ENCODE measurements around the gene PRKD1. TPM values are rescaled to one million over a fixed set of nuclear protein-coding genes. Genes with fewer than 3 reads are reported as not detected.

Gene PRKD1
- total RNA-seq, 1 experiment from 2014 or later: 1.2 TPM

DNA sequence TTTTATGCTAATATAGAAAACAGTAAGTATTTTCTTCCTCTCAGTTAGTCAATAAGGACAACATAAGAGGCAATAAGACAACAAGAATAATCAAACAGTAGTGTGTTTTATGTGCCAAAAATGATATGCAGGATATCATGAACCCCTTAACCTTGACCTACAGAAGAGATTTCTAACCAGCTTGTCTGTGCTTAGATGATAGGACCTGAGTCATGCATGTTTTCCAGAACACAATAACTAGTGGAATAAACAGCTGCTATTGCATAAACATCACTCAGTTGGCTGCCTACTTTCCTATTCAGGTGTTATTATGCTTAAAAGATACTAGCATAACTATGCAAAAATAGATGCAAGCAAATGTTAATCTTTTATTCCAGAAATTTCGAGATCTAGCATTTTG, 282.5 kb downstream of the PRKD1 start:
- ATAC-seq (no peak), DNase-seq (no peak)
- intact Hi-C loops (cut with micrococcal nuclease): no loop called here
- CTCF ChIA-PET: no interaction called here
- H3K79me2 ChIP-seq (ENCODE audit: low read length): no peaks in the 10 kb centered on the region
- no peak overlapping the region for H3K9ac ChIP-seq (ENCODE audit: low read length)
- H4K20me1 ChIP-seq (ENCODE audit: low read length): no peaks in the 10 kb centered on the region
- TF ChIP-seq, protein P1, sequence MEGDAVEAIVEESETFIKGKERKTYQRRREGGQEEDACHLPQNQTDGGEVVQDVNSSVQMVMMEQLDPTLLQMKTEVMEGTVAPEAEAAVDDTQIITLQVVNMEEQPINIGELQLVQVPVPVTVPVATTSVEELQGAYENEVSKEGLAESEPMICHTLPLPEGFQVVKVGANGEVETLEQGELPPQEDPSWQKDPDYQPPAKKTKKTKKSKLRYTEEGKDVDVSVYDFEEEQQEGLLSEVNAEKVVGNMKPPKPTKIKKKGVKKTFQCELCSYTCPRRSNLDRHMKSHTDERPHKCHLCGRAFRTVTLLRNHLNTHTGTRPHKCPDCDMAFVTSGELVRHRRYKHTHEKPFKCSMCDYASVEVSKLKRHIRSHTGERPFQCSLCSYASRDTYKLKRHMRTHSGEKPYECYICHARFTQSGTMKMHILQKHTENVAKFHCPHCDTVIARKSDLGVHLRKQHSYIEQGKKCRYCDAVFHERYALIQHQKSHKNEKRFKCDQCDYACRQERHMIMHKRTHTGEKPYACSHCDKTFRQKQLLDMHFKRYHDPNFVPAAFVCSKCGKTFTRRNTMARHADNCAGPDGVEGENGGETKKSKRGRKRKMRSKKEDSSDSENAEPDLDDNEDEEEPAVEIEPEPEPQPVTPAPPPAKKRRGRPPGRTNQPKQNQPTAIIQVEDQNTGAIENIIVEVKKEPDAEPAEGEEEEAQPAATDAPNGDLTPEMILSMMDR (conservative IDR thresholded peaks at IDR 0.05; ENCODE audit: low read depth, low read length): no peak
- no peak overlapping the region for H3K4me2 ChIP-seq (ENCODE audit: low read length)
- no peak overlapping the region for H3K4me3 ChIP-seq (ENCODE audit: low read length)
- no peaks in the 10 kb centered on the region for H3K36me3 ChIP-seq (ENCODE audit: low read depth, low read length)
- H3K4me1 ChIP-seq (ENCODE audit: insufficient read depth, low read length): no peaks in the 10 kb centered on the region; the same call in 1 of the 2 replicates
- no peak overlapping the region for H3K27ac ChIP-seq (ENCODE audit: low read length)
- BruUV-seq (replicated peaks): no TSS peak
- no peaks in the 10 kb centered on the region for H3F3A ChIP-seq (ENCODE audit: low read length, unreplicated experiment)
- H3K9me2 ChIP-seq (replicated peaks; ENCODE audit: low read length): no peaks in the 10 kb centered on the region
- POLR2A ChIA-PET (ENCODE audit: unreplicated experiment): no interaction called here
- no peak overlapping the region for H2AFZ ChIP-seq (ENCODE audit: low read length)
- peaks cover 25% of the 10 kb centered on the region for H3K9me3 ChIP-seq (ENCODE audit: low read length)
- no peaks in the 10 kb centered on the region for H3K27me3 ChIP-seq (ENCODE audit: low read length)

DNA sequence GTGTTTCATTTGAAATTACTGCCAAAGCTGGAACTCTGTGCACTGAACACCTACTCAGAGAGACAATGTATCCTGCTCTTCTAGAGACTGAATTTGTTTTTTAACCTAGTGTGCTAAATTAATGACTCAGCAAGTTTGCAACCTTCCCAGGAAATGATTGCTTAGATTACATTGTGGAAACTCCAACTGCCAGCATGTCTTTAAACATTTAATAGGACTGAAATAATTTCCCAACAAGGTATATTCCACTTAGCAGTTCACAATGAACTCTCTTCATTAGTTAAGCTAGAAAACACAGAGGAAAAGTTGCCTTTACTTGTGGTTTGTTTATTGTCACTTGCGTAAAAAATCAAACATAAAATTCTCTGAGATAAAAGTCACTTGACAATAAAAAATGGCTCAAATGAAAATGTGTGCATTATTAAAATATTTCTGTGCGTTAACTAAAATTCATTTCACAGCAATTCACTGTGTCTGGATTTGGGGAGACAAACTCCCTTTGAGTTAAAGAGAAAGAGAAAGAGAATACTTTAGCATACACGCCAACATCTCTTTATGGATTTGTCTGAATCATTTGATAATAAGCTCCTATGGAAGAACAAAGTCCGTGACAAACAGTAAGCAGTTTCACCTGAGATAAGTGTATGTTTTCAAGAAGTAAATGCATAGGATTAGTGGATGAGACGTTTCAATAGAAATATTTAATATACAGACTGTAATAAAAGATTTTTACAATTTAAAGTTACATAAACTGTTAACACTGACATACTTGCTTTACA, 284.0 kb downstream of the PRKD1 start:
- intact Hi-C loops (cut with micrococcal nuclease): no loop called here

DNA sequence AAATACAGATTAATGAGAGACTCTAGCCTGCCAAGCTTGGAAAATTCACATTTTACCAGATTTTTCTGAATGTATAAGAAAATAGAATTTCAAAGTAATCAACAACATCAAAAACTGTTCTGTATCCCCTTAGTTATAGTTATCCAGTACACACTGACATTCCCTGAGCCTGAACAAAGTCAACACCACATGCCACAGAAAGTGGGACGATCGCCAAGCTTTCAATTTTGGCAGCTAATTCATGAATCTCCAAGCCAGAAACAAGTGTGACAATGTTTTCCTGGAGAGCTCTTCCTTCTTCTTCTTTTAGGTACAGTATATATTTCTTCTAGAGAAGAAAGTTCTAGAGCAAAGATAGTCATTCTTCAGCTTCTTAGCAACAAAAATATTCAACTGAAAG, 290.2 kb downstream of the PRKD1 start:
- Histone ChIP-seq H4K20me1 (ENCODE audit: low read length) (no peaks in the 10 kb centered on the region), H3K4me1 (ENCODE audit: insufficient read depth, low read length) (no peaks in the 10 kb centered on the region), H3K4me2 (ENCODE audit: low read length) (no peak overlapping the region), H3K9me2 (replicated peaks; ENCODE audit: low read length) (no peaks in the 10 kb centered on the region), H3K36me3 (ENCODE audit: low read depth, low read length) (no peaks in the 10 kb centered on the region), H3K79me2 (ENCODE audit: low read length) (no peaks in the 10 kb centered on the region), H2AFZ (ENCODE audit: low read length) (no peak overlapping the region), H3K4me3 (ENCODE audit: low read length) (no peak overlapping the region), H3K27ac (ENCODE audit: low read length) (no peak overlapping the region), H3K9me3 (ENCODE audit: low read length) (no peaks in the 10 kb centered on the region), H3K9ac (ENCODE audit: low read length) (no peak overlapping the region), H3K27me3 (ENCODE audit: low read length) (no peaks in the 10 kb centered on the region), H3F3A (ENCODE audit: low read length, unreplicated experiment) (no peaks in the 10 kb centered on the region)
- intact Hi-C loops (cut with micrococcal nuclease): no loop called here
- ATAC-seq: no peak; the same call in 1 of the 2 replicates
- peak; percentile 43 for DNase-seq
- ChIA-PET POLR2A (ENCODE audit: unreplicated experiment) (no interaction called here), CTCF (no interaction called here)
- BruUV-seq (replicated peaks): no TSS peak
- TF ChIP-seq, protein P1 (conservative IDR thresholded peaks at IDR 0.05; ENCODE audit: low read depth, low read length): no peak
- TF ChIP-seq EZH2phosphoT487 (IDR thresholded peaks at IDR 0.05; ENCODE audit: borderline replicate concordance, low read length) (no peak), EZH2 (IDR thresholded peaks at IDR 0.05; ENCODE audit: low read length, unreplicated experiment) (no peak)

More for the DNA sequence above, 284.0 kb downstream of the PRKD1 start:
- no peaks in the 10 kb centered on the region for H3F3A ChIP-seq (ENCODE audit: low read length, unreplicated experiment)
- no peak overlapping the region for H3K27ac ChIP-seq (ENCODE audit: low read length)
- 0 out of 2 replicates have a peak overlapping the region, but pooled peaks have one; percentile 5 for H2AFZ ChIP-seq (ENCODE audit: low read length)
- no peaks in the 10 kb centered on the region; the same call in 1 of the 2 replicates for H3K4me1 ChIP-seq (ENCODE audit: insufficient read depth, low read length)
- H3K9me2 ChIP-seq (replicated peaks; ENCODE audit: low read length): no peaks in the 10 kb centered on the region
- TF ChIP-seq, protein P1 (conservative IDR thresholded peaks at IDR 0.05; ENCODE audit: low read depth, low read length): no peak
- TF ChIP-seq EZH2 (IDR thresholded peaks at IDR 0.05; ENCODE audit: low read length, unreplicated experiment) (no peak), EZH2phosphoT487 (IDR thresholded peaks at IDR 0.05; ENCODE audit: borderline replicate concordance, low read length) (no peak)
- H3K4me2 ChIP-seq (ENCODE audit: low read length): no peak overlapping the region
- no peaks in the 10 kb centered on the region for H4K20me1 ChIP-seq (ENCODE audit: low read length)
- ChIA-PET CTCF (no interaction called here), POLR2A (ENCODE audit: unreplicated experiment) (no interaction called here)
- H3K9me3 ChIP-seq (ENCODE audit: low read length): peaks cover 14% of the 10 kb centered on the region
- BruUV-seq (replicated peaks): no TSS peak
- H3K4me3 ChIP-seq (ENCODE audit: low read length): no peak overlapping the region
- ATAC-seq: no peak
- H3K79me2 ChIP-seq (ENCODE audit: low read length): no peaks in the 10 kb centered on the region
- H3K36me3 ChIP-seq (ENCODE audit: low read depth, low read length): no peaks in the 10 kb centered on the region
- no peaks in the 10 kb centered on the region for H3K27me3 ChIP-seq (ENCODE audit: low read length)
- no peak for DNase-seq
- H3K9ac ChIP-seq (ENCODE audit: low read length): no peak overlapping the region
